ENCODE results near the gene TSPAN7.

- TF ChIP-seq ZNF274 (IDR thresholded peaks at IDR 0.05; ENCODE audit: low read depth, low read length) (no peak), SUZ12 (IDR thresholded peaks at IDR 0.05; ENCODE audit: extremely low read depth, insufficient read depth, insufficient read length) (no peak)
Measured at GRCh38 chrX:38583181-38583580, 21.8 kb downstream of the TSPAN7 start.
